ENCODE data around the gene SH3BP4.

Gene SH3BP4

DNA sequence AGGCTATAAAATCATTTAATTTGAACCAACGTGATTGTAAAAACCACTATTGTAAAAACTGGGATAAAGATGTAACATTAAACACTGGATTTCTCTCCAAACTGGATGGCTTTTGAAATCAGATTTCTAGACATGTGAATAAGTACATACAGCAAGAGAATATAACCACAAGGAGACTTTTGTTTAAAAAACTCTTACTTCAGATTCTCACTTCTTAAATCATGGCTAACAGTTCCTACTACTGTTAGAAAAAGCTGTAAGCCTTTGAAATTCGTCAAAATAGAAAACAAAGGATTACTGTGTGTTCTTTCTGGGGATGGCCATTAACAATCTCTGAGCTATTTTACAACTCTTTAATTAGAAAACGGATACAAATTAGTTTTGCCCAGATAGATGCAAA lies 39.4 kb upstream of the SH3BP4 start:
- H3K4me3 ChIP-seq (ENCODE audit: control insufficient read depth, low read depth, low read length), result no peak overlapping the region
- no peak for DNase-seq (ENCODE audit: low read depth)
- no peak for TF ChIP-seq CTCF (IDR thresholded peaks at IDR 0.05; ENCODE audit: control insufficient read depth, insufficient read depth, low read depth, low read length, missing control alignments)

GRCh38 chr2:234913208-234913626 lies 38.6 kb upstream of the SH3BP4 start:
- no peak for TF ChIP-seq CTCF (IDR thresholded peaks at IDR 0.05; ENCODE audit: control insufficient read depth, insufficient read depth, low read depth, low read length, missing control alignments)
- H3K4me3 ChIP-seq (ENCODE audit: control insufficient read depth, low read depth, low read length), result no peak overlapping the region
- DNase-seq (ENCODE audit: low read depth), result no peak

DNA sequence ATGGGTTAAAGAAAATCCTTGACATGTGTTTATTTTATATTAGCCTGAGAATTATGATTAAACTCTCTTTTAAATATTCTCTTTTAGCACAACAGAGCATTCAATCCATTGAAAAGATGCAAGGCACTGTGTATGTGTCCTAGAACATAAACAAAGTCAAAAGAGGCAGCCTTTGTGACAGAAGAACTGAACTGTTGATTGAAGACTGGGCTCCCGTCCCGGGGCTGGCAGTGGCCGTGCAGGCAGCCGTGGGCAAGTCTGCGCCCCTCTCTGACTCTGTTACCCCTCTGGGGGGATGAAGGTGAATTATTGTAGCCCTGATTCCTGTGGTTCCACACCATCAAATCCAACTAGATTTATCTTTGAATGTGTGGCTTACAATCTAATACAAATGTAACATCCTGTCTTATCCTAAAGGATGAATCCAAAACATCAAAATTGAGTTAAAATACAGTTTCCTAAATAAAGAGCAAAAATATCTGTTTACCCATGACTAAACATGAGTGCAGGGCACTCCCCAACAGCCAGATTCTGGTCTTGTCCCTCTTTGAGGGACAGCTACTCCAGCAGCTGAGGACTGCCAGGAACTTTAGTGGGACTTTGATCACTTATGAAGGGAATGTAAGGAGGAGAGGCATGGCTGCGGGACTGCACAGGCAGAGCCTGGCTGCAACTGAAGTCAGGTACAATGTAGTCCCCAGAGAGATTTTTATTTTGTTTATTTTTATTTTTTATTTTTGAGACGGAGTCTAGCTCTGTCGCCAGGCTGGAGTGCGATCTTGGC lies 37.3 kb upstream of the SH3BP4 start:
- DNase-seq (ENCODE audit: low read depth), result no peak
- H3K4me3 ChIP-seq (ENCODE audit: control insufficient read depth, low read depth, low read length), result no peak overlapping the region
- TF ChIP-seq CTCF (IDR thresholded peaks at IDR 0.05; ENCODE audit: control insufficient read depth, insufficient read depth, low read depth, low read length, missing control alignments), result no peak

- no peak for DNase-seq (ENCODE audit: low read depth)
- H3K4me3 ChIP-seq (ENCODE audit: control insufficient read depth, low read depth, low read length), result no peak overlapping the region
- no peak for TF ChIP-seq CTCF (IDR thresholded peaks at IDR 0.05; ENCODE audit: control insufficient read depth, insufficient read depth, low read depth, low read length, missing control alignments)
Observed at GRCh38 chr2:234916674-234917073, 35.1 kb upstream of the SH3BP4 start.

- no peak for DNase-seq (ENCODE audit: low read depth)
- H3K4me3 ChIP-seq (ENCODE audit: control insufficient read depth, low read depth, low read length), result no peak overlapping the region
- TF ChIP-seq CTCF (IDR thresholded peaks at IDR 0.05; ENCODE audit: control insufficient read depth, insufficient read depth, low read depth, low read length, missing control alignments), result no peak
Observed at GRCh38 chr2:234917211-234917975, 34.4 kb upstream of the SH3BP4 start.

DNA sequence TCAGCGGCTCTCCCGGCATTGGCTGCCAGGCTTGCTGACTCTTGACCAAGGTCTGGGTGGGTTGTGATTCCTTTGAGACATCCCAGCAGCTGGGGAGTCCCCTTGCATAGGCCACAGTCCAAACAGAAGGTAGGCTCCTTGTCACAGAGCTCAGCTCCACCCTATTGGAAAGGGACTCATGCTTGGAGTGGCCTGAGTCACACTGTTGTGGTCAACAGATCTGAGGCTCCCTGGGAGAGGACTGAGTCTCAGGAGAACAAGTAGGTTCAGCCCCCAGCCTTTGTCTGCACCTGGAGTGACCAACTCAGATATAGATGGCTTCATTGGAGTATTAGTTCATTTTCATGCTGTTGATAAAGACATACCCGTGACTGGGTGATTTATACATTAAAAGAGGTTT lies 32.1 kb upstream of the SH3BP4 start:
- DNase-seq (ENCODE audit: low read depth), result no peak
- TF ChIP-seq CTCF (IDR thresholded peaks at IDR 0.05; ENCODE audit: control insufficient read depth, insufficient read depth, low read depth, low read length, missing control alignments), result no peak

More for the DNA sequence above, 32.1 kb upstream of the SH3BP4 start:
- no peak overlapping the region for H3K4me3 ChIP-seq (ENCODE audit: control insufficient read depth, low read depth, low read length)

Measured in AG09309 (cell line).